ENCODE data around the gene ZEB1.

Gene ZEB1

DNA sequence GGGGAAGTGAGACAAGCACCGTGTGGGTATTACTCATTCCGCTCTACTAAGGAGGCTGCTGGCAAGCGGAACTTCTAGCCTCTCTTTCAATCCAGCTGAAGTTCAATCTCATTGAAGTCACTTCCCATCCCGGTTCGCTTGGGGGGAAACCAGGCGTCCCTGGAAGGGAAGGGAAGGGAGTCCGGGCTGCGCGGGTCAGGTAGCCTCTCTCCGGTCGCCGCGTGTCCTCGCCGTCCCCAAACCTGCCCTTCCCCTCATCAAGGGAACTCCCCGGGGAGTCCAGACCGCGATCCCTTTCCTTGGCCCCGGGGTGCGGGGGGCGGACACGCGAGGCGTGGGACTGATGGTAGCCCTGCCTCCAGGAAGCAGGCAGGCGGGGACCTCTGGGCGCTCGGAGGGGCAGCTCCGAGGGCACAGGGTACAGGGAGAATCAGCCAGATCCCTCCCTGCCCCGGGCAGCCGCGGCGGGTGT lies 598 bp upstream of the ZEB1 start (continued):
- TF ChIP-seq, protein P1, sequence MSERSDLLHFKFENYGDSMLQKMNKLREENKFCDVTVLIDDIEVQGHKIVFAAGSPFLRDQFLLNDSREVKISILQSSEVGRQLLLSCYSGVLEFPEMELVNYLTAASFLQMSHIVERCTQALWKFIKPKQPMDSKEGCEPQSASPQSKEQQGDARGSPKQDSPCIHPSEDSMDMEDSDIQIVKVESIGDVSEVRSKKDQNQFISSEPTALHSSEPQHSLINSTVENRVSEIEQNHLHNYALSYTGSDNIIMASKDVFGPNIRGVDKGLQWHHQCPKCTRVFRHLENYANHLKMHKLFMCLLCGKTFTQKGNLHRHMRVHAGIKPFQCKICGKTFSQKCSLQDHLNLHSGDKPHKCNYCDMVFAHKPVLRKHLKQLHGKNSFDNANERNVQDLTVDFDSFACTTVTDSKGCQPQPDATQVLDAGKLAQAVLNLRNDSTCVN (tag by site-specific recombination; optimal IDR thresholded peaks at IDR 0.05): peak; percentile 14
- TF ChIP-seq ZNF747 (tag by site-specific recombination; IDR thresholded peaks at IDR 0.05): no peak
- no peak for TF ChIP-seq ZNF37A (tag by site-specific recombination; IDR thresholded peaks at IDR 0.05)
- TF ChIP-seq, protein P2, sequence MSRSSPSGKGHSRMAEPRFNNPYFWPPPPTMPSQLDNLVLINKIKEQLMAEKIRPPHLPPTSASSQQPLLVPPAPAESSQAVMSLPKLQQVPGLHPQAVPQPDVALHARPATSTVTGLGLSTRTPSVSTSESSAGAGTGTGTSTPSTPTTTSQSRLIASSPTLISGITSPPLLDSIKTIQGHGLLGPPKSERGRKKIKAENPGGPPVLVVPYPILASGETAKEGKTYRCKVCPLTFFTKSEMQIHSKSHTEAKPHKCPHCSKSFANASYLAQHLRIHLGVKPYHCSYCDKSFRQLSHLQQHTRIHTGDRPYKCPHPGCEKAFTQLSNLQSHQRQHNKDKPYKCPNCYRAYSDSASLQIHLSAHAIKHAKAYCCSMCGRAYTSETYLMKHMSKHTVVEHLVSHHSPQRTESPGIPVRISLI (tag by site-specific recombination; IDR thresholded peaks at IDR 0.05): no peak
- TF ChIP-seq, protein P3, sequence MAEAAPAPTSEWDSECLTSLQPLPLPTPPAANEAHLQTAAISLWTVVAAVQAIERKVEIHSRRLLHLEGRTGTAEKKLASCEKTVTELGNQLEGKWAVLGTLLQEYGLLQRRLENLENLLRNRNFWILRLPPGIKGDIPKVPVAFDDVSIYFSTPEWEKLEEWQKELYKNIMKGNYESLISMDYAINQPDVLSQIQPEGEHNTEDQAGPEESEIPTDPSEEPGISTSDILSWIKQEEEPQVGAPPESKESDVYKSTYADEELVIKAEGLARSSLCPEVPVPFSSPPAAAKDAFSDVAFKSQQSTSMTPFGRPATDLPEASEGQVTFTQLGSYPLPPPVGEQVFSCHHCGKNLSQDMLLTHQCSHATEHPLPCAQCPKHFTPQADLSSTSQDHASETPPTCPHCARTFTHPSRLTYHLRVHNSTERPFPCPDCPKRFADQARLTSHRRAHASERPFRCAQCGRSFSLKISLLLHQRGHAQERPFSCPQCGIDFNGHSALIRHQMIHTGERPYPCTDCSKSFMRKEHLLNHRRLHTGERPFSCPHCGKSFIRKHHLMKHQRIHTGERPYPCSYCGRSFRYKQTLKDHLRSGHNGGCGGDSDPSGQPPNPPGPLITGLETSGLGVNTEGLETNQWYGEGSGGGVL (tag by site-specific recombination; IDR thresholded peaks at IDR 0.05): no peak
- TF ChIP-seq ZBTB8A (tag by site-specific recombination; IDR thresholded peaks at IDR 0.05): peak; percentile 78
- TF ChIP-seq ZNF341 (tag by site-specific recombination; IDR thresholded peaks at IDR 0.05; ENCODE audit: low read depth): peak; percentile 56
- no peak for TF ChIP-seq KLF7 (tag by site-specific recombination; IDR thresholded peaks at IDR 0.05; ENCODE audit: borderline replicate concordance)
- TF ChIP-seq ZBTB20 (tag by site-specific recombination; IDR thresholded peaks at IDR 0.05): peak; percentile 62
- 0 out of 2 replicates have a peak, but pooled peaks have one; percentile 16 for TF ChIP-seq ZNF837 (tag by site-specific recombination; IDR thresholded peaks at IDR 0.05)
- no peak for TF ChIP-seq ZNF416 (tag by site-specific recombination; IDR thresholded peaks at IDR 0.05)
- peak; percentile 76 for TF ChIP-seq SP3 (tag by site-specific recombination; IDR thresholded peaks at IDR 0.05)
- TF ChIP-seq GLIS1 (tag by site-specific recombination; IDR thresholded peaks at IDR 0.05): peak; percentile 26; the same call in 1 of the 2 replicates
- no peak for TF ChIP-seq BCL11A (tag by site-specific recombination; IDR thresholded peaks at IDR 0.05; ENCODE audit: low read depth)
- 0 out of 2 replicates have a peak, but pooled peaks have one; percentile 8 for TF ChIP-seq ZNF501 (tag by site-specific recombination; IDR thresholded peaks at IDR 0.05)
- 0 out of 2 replicates have a peak, but pooled peaks have one; percentile 15 for TF ChIP-seq ZIC2 (tag by site-specific recombination; IDR thresholded peaks at IDR 0.05)
- 0 out of 2 replicates have a peak, but pooled peaks have one; percentile 59 for TF ChIP-seq ZEB2 (tag by site-specific recombination; IDR thresholded peaks at IDR 0.05)
- no peak for TF ChIP-seq ZNF521 (tag by site-specific recombination; IDR thresholded peaks at IDR 0.05)
- TF ChIP-seq, protein P4, sequence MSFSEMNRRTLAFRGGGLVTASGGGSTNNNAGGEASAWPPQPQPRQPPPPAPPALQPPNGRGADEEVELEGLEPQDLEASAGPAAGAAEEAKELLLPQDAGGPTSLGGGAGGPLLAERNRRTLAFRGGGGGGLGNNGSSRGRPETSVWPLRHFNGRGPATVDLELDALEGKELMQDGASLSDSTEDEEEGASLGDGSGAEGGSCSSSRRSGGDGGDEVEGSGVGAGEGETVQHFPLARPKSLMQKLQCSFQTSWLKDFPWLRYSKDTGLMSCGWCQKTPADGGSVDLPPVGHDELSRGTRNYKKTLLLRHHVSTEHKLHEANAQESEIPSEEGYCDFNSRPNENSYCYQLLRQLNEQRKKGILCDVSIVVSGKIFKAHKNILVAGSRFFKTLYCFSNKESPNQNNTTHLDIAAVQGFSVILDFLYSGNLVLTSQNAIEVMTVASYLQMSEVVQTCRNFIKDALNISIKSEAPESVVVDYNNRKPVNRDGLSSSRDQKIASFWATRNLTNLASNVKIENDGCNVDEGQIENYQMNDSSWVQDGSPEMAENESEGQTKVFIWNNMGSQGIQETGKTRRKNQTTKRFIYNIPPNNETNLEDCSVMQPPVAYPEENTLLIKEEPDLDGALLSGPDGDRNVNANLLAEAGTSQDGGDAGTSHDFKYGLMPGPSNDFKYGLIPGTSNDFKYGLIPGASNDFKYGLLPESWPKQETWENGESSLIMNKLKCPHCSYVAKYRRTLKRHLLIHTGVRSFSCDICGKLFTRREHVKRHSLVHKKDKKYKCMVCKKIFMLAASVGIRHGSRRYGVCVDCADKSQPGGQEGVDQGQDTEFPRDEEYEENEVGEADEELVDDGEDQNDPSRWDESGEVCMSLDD (tag by site-specific recombination; IDR thresholded peaks at IDR 0.05): peak; percentile 60; the same call in 1 of the 2 replicates

Data from HEK293 (cell line).